HL-60 (cell line): ENCODE measurements around the gene GPR62.
A peak's percentile ranks its signal among the peaks of the same experiment; 100 is the strongest.

Experiments
- DNase-seq, 2 experiments: peaks; one replicate each; pipeline ENCODE4 v3.0.0-alpha.2; 2010 to 2020; ENCODE audit warnings: low read depth in 1 of 2, low spot score in 1 of 2
- H3K27ac ChIP-seq: fragments of 250-450 bp; sonication (Bioruptor Pico); replicated peaks from 2 replicates; pipeline ENCODE4 v1.5.1; 2020; ENCODE audit warnings: mild to moderate bottlenecking, moderate library complexity
- H3K27me3 ChIP-seq: fragments of 250-450 bp; sonication (Bioruptor Pico); 2 replicates; pipeline ENCODE4 v1.5.1; 2021; ENCODE audit warnings: mild to moderate bottlenecking, moderate library complexity; ENCODE audit not compliant: insufficient read depth, poor library complexity, severe bottlenecking
- H3K4me3 ChIP-seq: replicated peaks from 2 replicates; pipeline ENCODE4 v1.5.1; 2011; ENCODE audit warnings: mild to moderate bottlenecking, control low read depth, low read length; ENCODE audit not compliant: insufficient read depth
- CTCF ChIP-seq: IDR thresholded peaks from one replicate; pipeline ENCODE4 v1.5.1; 2011; ENCODE audit warnings: low read length, control low read depth, inconsistent platforms; ENCODE audit not compliant: insufficient read depth
- GABPA ChIP-seq: IDR thresholded peaks from 2 replicates; pipeline ENCODE4 v1.6.1; 2012; ENCODE audit warnings: low read depth
- POLR2AphosphoS5 ChIP-seq: IDR thresholded peaks from 2 replicates; pipeline ENCODE4 v1.6.1; 2012; ENCODE audit warnings: low read depth
- REST ChIP-seq: IDR thresholded peaks from 2 replicates; pipeline ENCODE4 v1.6.1; 2012; ENCODE audit warnings: low read depth; ENCODE audit not compliant: insufficient replicate concordance
- SPI1 ChIP-seq: IDR thresholded peaks from 2 replicates; pipeline ENCODE4 v1.6.1; 2012; ENCODE audit warnings: low read depth, mild to moderate bottlenecking, borderline replicate concordance

The GPR62 gene

GRCh38 chr3:51966486-51966885 is 11.3 kb downstream of the GPR62 start:
- Histone ChIP-seq H3K4me3 (no peak overlapping the region), H3K27ac (no peak overlapping the region), H3K27me3 (peaks cover 19% of the 10 kb centered on the region)
- TF ChIP-seq CTCF (no peak), REST (no peak), SPI1 (no peak), POLR2AphosphoS5 (no peak), GABPA (no peak)
- no peak for DNase-seq

- Histone ChIP-seq H3K4me3 (0 out of 2 replicates have a peak overlapping the region, but pooled peaks have one; percentile 8), H3K27me3 (peaks cover 19% of the 10 kb centered on the region), H3K27ac (no peak overlapping the region)
- no peak for DNase-seq
- no peak for TF ChIP-seq POLR2AphosphoS5
- no peak for TF ChIP-seq CTCF
- TF ChIP-seq GABPA, result no peak
- no peak for TF ChIP-seq SPI1
- TF ChIP-seq REST, result no peak
These were observed 11.8 kb downstream of the GPR62 start for GRCh38 chr3:51966922-51967383.

- no peak for DNase-seq
- Histone ChIP-seq H3K4me3 (peak within 1 kb of the TSS; percentile 33), H3K27me3 (peaks cover 16% of the 10 kb centered on the region), H3K27ac (no peak within 1 kb of the TSS)
- TF ChIP-seq GABPA, result no peak
- TF ChIP-seq POLR2AphosphoS5, result 0 out of 2 replicates have a peak, but pooled peaks have one; percentile 11
These were observed 12.4 kb downstream of the GPR62 start, which contains the start of gene PCBP4 for GRCh38 chr3:51967384-51968169. TSS of gene PCBP4 (minus strand) at chr3:51967454. CDS start at chr3:51961240, 6,214 bp downstream.

GRCh38 chr3:51968170-51968775 is 13.1 kb downstream of the GPR62 start:
- Histone ChIP-seq H3K27me3 (peaks cover 16% of the 10 kb centered on the region), H3K4me3 (no peak overlapping the region; the same call in 1 of the 2 replicates), H3K27ac (no peak overlapping the region)
- DNase-seq, result no peak
- TF ChIP-seq GABPA (no peak), POLR2AphosphoS5 (no peak), SPI1 (no peak), CTCF (no peak), REST (no peak)
